Activated gamma-delta T cell treated with anti-CD3 and anti-CD28 coated beads, Interleukin-2, amount 50 U/mL, for 16 hours (primary cell): Measurements from ENCODE around the gene GGT5.
"Not testable (repeated sequence)": the region's sequence is repeated elsewhere in the genome, so short reads cannot be mapped to it uniquely, and the experiment has no call there.

Experiments used
- DNase-seq: peaks from one replicate; pipeline ENCODE4 v3.0.0-alpha.2; 2020; ENCODE audit warnings: low read depth

GGT5 gene

GRCh38 chr22:24245030-24245431 is at the start of gene GGT5:
TSS of gene GGT5 (minus strand) at chr22:24245082. CDS start at chr22:24244725, 357 bp downstream.
- DNase-seq: not testable (repeated sequence)

GRCh38 chr22:24292202-24292830 is 47.4 kb upstream of the GGT5 start:
- DNase-seq: not testable (repeated sequence)

- DNase-seq: no peak
Measured at GRCh38 chr22:24291515-24292201, 46.8 kb upstream of the GGT5 start.

GRCh38 chr22:24290459-24290858 is 45.6 kb upstream of the GGT5 start:
- no peak for DNase-seq

GRCh38 chr22:24289741-24290163 is 44.9 kb upstream of the GGT5 start:
- DNase-seq: no peak

- no peak for DNase-seq
Measured at GRCh38 chr22:24289114-24289513, 44.2 kb upstream of the GGT5 start.

- not testable (repeated sequence) for DNase-seq
Measured at GRCh38 chr22:24287801-24288200, 42.9 kb upstream of the GGT5 start.

GRCh38 chr22:24287212-24287611 is 42.3 kb upstream of the GGT5 start:
- not testable (repeated sequence) for DNase-seq

- no peak for DNase-seq
Measured at GRCh38 chr22:24285245-24285644, 40.4 kb upstream of the GGT5 start.

- no peak for DNase-seq
Measured at GRCh38 chr22:24284747-24285203, 39.9 kb upstream of the GGT5 start.

- DNase-seq: no peak
Measured at GRCh38 chr22:24282401-24282800, 37.5 kb upstream of the GGT5 start.

- not testable (repeated sequence) for DNase-seq
Measured at GRCh38 chr22:24280363-24280762, 35.5 kb upstream of the GGT5 start.

- DNase-seq: not testable (repeated sequence)
Measured at GRCh38 chr22:24274696-24275405, 30.0 kb upstream of the GGT5 start.

GRCh38 chr22:24273906-24274305 is 29.0 kb upstream of the GGT5 start:
- DNase-seq: not testable (repeated sequence)

GRCh38 chr22:24273031-24273430 is 28.1 kb upstream of the GGT5 start:
- DNase-seq: not testable (repeated sequence)

- DNase-seq: no peak
Measured at GRCh38 chr22:24271386-24271854, 26.5 kb upstream of the GGT5 start.

GRCh38 chr22:24270556-24271385 is 25.9 kb upstream of the GGT5 start, which contains the start of gene SPECC1L:
TSS of gene SPECC1L (plus strand) at chr22:24270831. CDS start at chr22:24302232, 31,401 bp downstream.
- DNase-seq: peak; percentile 80

GRCh38 chr22:24266495-24266894 is 21.6 kb upstream of the GGT5 start:
- DNase-seq: not testable (repeated sequence)

GRCh38 chr22:24265734-24266133 is 20.9 kb upstream of the GGT5 start:
- DNase-seq: no peak

- not testable (repeated sequence) for DNase-seq
Measured at GRCh38 chr22:24264329-24264896, 19.5 kb upstream of the GGT5 start.

GRCh38 chr22:24263479-24263878 is 18.6 kb upstream of the GGT5 start:
- DNase-seq: not testable (repeated sequence)
